PC-3 (cell line): ENCODE measurements around the gene PLXNC1.

Experiments
- CTCF ChIP-seq: fragments of 300-600 bp; sonication (generic); conservative IDR thresholded peaks from 2 replicates; pipeline ENCODE4 v1.5.1; 2017; ENCODE audit warnings: antibody characterized with exemption, low read depth, mild to moderate bottlenecking, low read length
- EZH2phosphoT487 ChIP-seq: fragments of 300-600 bp; sonication (generic); IDR thresholded peaks from 2 replicates; pipeline ENCODE4 v1.6.1; 2018; ENCODE audit warnings: mild to moderate bottlenecking, antibody characterized with exemption, low read length, borderline replicate concordance

GRCh38 chr12:94304566-94305061, 156.2 kb downstream of the PLXNC1 start:
- TF ChIP-seq CTCF (no peak), EZH2phosphoT487 (no peak)
